GM23248 (cell line): ENCODE measurements around the gene GSG1L.

Experiments used
- EZH2 ChIP-seq: fragments of 200-600 bp; sonication (generic); IDR thresholded peaks from 2 replicates; pipeline ENCODE4 v1.6.1; 2018; ENCODE audit warnings: antibody characterized with exemption, mild to moderate bottlenecking; ENCODE audit not compliant: insufficient read depth, poor library complexity, severe bottlenecking
- EZH2phosphoT487 ChIP-seq: fragments of 200-600 bp; sonication (generic); IDR thresholded peaks from 2 replicates; pipeline ENCODE4 v1.6.1; 2018; ENCODE audit warnings: antibody characterized with exemption, moderate library complexity, mild to moderate bottlenecking, low read depth; ENCODE audit not compliant: insufficient read depth

DNA sequence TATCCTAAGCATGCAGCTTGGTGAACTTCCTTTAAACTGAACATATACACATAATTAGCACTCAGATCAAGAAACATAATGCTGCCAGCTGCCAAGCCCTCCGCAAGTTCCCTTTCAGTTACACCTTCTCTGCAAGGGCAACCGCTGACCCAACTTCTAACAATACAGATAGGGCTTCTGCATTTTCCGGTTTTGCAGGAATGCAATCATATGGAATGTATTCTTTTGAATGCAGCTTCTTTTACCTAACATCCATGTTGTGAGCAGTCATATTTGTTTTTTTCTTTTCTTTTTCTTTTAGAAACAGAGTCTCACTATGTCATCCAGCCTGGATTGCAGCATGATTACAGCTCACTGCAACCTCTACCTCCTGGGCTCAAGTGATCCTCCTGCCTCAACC, 110.7 kb downstream of the GSG1L start:
- TF ChIP-seq EZH2 (no peak), EZH2phosphoT487 (no peak)
